ENCODE measurements around the gene CHURC1. TPM values are rescaled to one million over a fixed set of nuclear protein-coding genes. Genes with fewer than 3 reads are reported as not detected.

Gene CHURC1
- total RNA-seq, 2 experiments from 2014 or later, result 50.1 to 54.0 TPM

- H3K4me3 ChIP-seq (ENCODE audit: low read length), result no peak overlapping the region
- H3K36me3 ChIP-seq (ENCODE audit: insufficient read depth, low read length), result peaks cover 3% of the 10 kb centered on the region
- no peak for ATAC-seq (ENCODE audit: poor library complexity)
- H3K27ac ChIP-seq (ENCODE audit: low read depth in 1 of 2, low read length in 2 of 2), result no peak overlapping the region
- ChIA-PET POLR2A (interaction anchor here (0.6 to 1.3 kb wide), 3 partner anchors 9 to 42 kb away, joined by 4 to 5 read pairs (median 4); partner anchors contain the start of gene CHURC1), CTCF (interaction anchor here (0.6 to 1.0 kb wide), 2 partner anchors 30 to 269 kb away, joined by 3 to 4 read pairs; partner anchors contain the start of gene FNTB)
- Mint-ChIP-seq H3K4me3 (no peak overlapping the region), H3K27ac (no peak overlapping the region), H3K4me1 (ENCODE audit: low read depth) (peaks cover 11% of the 10 kb centered on the region), H3K9me3 (no peaks in the 10 kb centered on the region), H3K36me3 (ENCODE audit: low read depth) (peaks cover 8% of the 10 kb centered on the region), H3K27me3 (no peaks in the 10 kb centered on the region)
- no peak for DNase-seq
- no peaks in the 10 kb centered on the region for H3K27me3 ChIP-seq (ENCODE audit: control insufficient read depth in 1 of 2, insufficient read depth in 2 of 2, low read length in 2 of 2)
- intact Hi-C loops (cut with DNase I, micrococcal nuclease), result no loop called here
- no peak for TF ChIP-seq CTCF (IDR thresholded peaks at IDR 0.05)
- no peaks in the 10 kb centered on the region for H3K9me3 ChIP-seq (ENCODE audit: control insufficient read depth in 1 of 2, insufficient read depth in 1 of 2, low read length in 2 of 2)
- H3K4me1 ChIP-seq (ENCODE audit: insufficient read depth, low read length), result no peaks in the 10 kb centered on the region
Measured at GRCh38 chr14:64956697-64957406, 42.6 kb downstream of the CHURC1 start.

- no peak overlapping the region for H3K27ac ChIP-seq (ENCODE audit: low read depth in 1 of 2, low read length in 2 of 2)
- H3K4me1 ChIP-seq (ENCODE audit: insufficient read depth, low read length), result no peaks in the 10 kb centered on the region
- DNase-seq (no peak), ATAC-seq (ENCODE audit: poor library complexity) (no peak)
- TF ChIP-seq CTCF (IDR thresholded peaks at IDR 0.05), result no peak
- H3K4me3 ChIP-seq (ENCODE audit: low read length), result no peak overlapping the region
- Mint-ChIP-seq H3K9me3 (no peaks in the 10 kb centered on the region), H3K4me3 (no peak overlapping the region), H3K27ac (no peak overlapping the region), H3K36me3 (ENCODE audit: low read depth) (no peaks in the 10 kb centered on the region), H3K27me3 (no peaks in the 10 kb centered on the region), H3K4me1 (ENCODE audit: low read depth) (no peaks in the 10 kb centered on the region)
- ChIA-PET POLR2A (no interaction called here), CTCF (no interaction called here)
- no peaks in the 10 kb centered on the region for H3K9me3 ChIP-seq (ENCODE audit: control insufficient read depth in 1 of 2, insufficient read depth in 1 of 2, low read length in 2 of 2)
- intact Hi-C loops (cut with DNase I, micrococcal nuclease), result no loop called here
- no peaks in the 10 kb centered on the region for H3K36me3 ChIP-seq (ENCODE audit: insufficient read depth, low read length)
- no peaks in the 10 kb centered on the region for H3K27me3 ChIP-seq (ENCODE audit: control insufficient read depth in 1 of 2, insufficient read depth in 2 of 2, low read length in 2 of 2)
Measured at GRCh38 chr14:64958201-64958600, 43.9 kb downstream of the CHURC1 start.

GRCh38 chr14:64958743-64959142 is 44.5 kb downstream of the CHURC1 start:
- Mint-ChIP-seq H3K4me3 (no peak overlapping the region), H3K4me1 (ENCODE audit: low read depth) (no peaks in the 10 kb centered on the region), H3K36me3 (ENCODE audit: low read depth) (no peaks in the 10 kb centered on the region), H3K9me3 (no peaks in the 10 kb centered on the region), H3K27ac (no peak overlapping the region), H3K27me3 (no peaks in the 10 kb centered on the region)
- Histone ChIP-seq H3K4me1 (ENCODE audit: insufficient read depth, low read length) (no peaks in the 10 kb centered on the region), H3K27ac (ENCODE audit: low read depth in 1 of 2, low read length in 2 of 2) (no peak overlapping the region), H3K4me3 (ENCODE audit: low read length) (no peak overlapping the region), H3K27me3 (ENCODE audit: control insufficient read depth in 1 of 2, insufficient read depth in 2 of 2, low read length in 2 of 2) (no peaks in the 10 kb centered on the region), H3K9me3 (ENCODE audit: control insufficient read depth in 1 of 2, insufficient read depth in 1 of 2, low read length in 2 of 2) (no peaks in the 10 kb centered on the region), H3K36me3 (ENCODE audit: insufficient read depth, low read length) (no peaks in the 10 kb centered on the region)
- intact Hi-C loops (cut with DNase I, micrococcal nuclease), result no loop called here
- no peak for DNase-seq
- no peak for TF ChIP-seq CTCF (IDR thresholded peaks at IDR 0.05)
- ChIA-PET POLR2A (no interaction called here), CTCF (no interaction called here)
- no peak for ATAC-seq (ENCODE audit: poor library complexity)

Measured in CD4-positive, alpha-beta T cell (primary cell).